Transverse colon (tissue), 4 donors: ENCODE measurements around the gene DBX2. TPM values are rescaled to one million over a fixed set of nuclear protein-coding genes. Genes with fewer than 3 reads are reported as not detected.
"Not testable (repeated sequence)": the region's sequence is repeated elsewhere in the genome, so short reads cannot be mapped to it uniquely, and the experiment has no call there.

Experiments used
- DNase-seq: peaks from one replicate; pipeline ENCODE4 v3.0.0-alpha.2; 2019
- H3K27ac ChIP-seq, 4 donors: fragments of 200-600 bp; sonication (generic); 2 replicates each; pipeline ENCODE4 v1.5.1; 2016 to 2018; ENCODE audit warnings: inconsistent platforms in 4 of 4
- H3K27me3 ChIP-seq: fragments of 200-600 bp; sonication (generic); 2 replicates; pipeline ENCODE4 v1.5.1; 2017; ENCODE audit warnings: inconsistent platforms
- H3K36me3 ChIP-seq, 4 donors: fragments of 200-600 bp; sonication (generic); 2 replicates each; pipeline ENCODE4 v1.5.1; 2017 to 2019; ENCODE audit warnings: inconsistent platforms in 4 of 4
- H3K4me1 ChIP-seq, 4 donors: fragments of 200-600 bp; sonication (generic); 2 replicates each; pipeline ENCODE4 v1.5.1; 2017 to 2020; ENCODE audit warnings: inconsistent platforms in 4 of 4
- H3K4me3 ChIP-seq, 4 donors: fragments of 200-600 bp; sonication (generic); 1 replicate in 1 of 4; 2 replicates in 3 of 4; pipeline versions ENCODE4 v1.5.1 to v1.6.1; 2017 to 2019; ENCODE audit warnings: inconsistent platforms in 4 of 4
- H3K9me3 ChIP-seq, 2 donors: fragments of 200-600 bp; sonication (generic); 2 replicates each; pipeline ENCODE4 v1.5.1; 2017 to 2019; ENCODE audit warnings: inconsistent platforms in 2 of 2
- EP300 ChIP-seq: sonication (generic); formaldehyde crosslinking; IDR thresholded peaks from one replicate; pipeline ENCODE4 v1.6.1; 2017; ENCODE audit warnings: antibody characterized with exemption, low read depth
- POLR2A ChIP-seq: fragments of 450-650 bp; IDR thresholded peaks from one replicate; pipeline ENCODE4 v1.6.1; 2016; ENCODE audit warnings: antibody characterized with exemption, mild to moderate bottlenecking, moderate library complexity
- POLR2AphosphoS5 ChIP-seq, 3 donors: sonication (generic); formaldehyde crosslinking; IDR thresholded peaks; one replicate each; pipeline ENCODE4 v1.6.1; 2016; ENCODE audit warnings: antibody characterized with exemption in 3 of 3
- WGBS, 2 donors: methylation state at CpG; one replicate each; pipeline ENCODE4 v1.1.5; 2018; ENCODE audit warnings: low coverage in 1 of 2; 5-methylcytosine and 5-hydroxymethylcytosine counted together
- in situ Hi-C, 4 donors: fragments of 200-750 bp; cut with MboI; loops; one replicate each; pipeline versions ENCODE4 v1.15.0 to v1.15.1; 2017; ENCODE audit warnings: low sequenced_read_pairs in 3 of 4, low pct_ligation_motif_present in 1 of 4, low pct_unique_long_range_greater_than_20kb in 1 of 4
- intact Hi-C: fragments of 100-400 bp; cut with DNase I; formaldehyde crosslinking; loops from one replicate; pipeline ENCODE4 v1.15.1; 2023; ENCODE audit warnings: low total_unique reads
- total RNA-seq, 4 donors: library from RNA; depleted of rRNA; stranded (reverse); fragments of >200 nt; gene quantifications; one replicate each; pipeline ENCODE4 v1.1.0, GENCODE V29; 2016
- TF ChIP-seq, protein P1 (sequence below), 5 experiments: fragments of 200-600 bp in 3 of 5; fragments of 450-650 bp in 2 of 5; sonication (generic) in 3 of 5; IDR thresholded peaks; 1 replicate in 2 of 5; 2 replicates in 3 of 5; pipeline ENCODE4 v1.5.1; 2016 to 2017; ENCODE audit warnings: antibody characterized with exemption in 5 of 5, inconsistent platforms in 3 of 5, mild to moderate bottlenecking in 2 of 5, moderate library complexity in 1 of 5

The DBX2 gene
- total RNA-seq, 4 donors from 2014 or later = 0.14 TPM; not detected in 3

- H3K27ac ChIP-seq = no peak overlapping the region
- TF ChIP-seq EP300 (no peak), POLR2A (no peak), POLR2AphosphoS5 (IDR thresholded peaks at IDR 0.05) (no peak)
- TF ChIP-seq, protein P1, sequence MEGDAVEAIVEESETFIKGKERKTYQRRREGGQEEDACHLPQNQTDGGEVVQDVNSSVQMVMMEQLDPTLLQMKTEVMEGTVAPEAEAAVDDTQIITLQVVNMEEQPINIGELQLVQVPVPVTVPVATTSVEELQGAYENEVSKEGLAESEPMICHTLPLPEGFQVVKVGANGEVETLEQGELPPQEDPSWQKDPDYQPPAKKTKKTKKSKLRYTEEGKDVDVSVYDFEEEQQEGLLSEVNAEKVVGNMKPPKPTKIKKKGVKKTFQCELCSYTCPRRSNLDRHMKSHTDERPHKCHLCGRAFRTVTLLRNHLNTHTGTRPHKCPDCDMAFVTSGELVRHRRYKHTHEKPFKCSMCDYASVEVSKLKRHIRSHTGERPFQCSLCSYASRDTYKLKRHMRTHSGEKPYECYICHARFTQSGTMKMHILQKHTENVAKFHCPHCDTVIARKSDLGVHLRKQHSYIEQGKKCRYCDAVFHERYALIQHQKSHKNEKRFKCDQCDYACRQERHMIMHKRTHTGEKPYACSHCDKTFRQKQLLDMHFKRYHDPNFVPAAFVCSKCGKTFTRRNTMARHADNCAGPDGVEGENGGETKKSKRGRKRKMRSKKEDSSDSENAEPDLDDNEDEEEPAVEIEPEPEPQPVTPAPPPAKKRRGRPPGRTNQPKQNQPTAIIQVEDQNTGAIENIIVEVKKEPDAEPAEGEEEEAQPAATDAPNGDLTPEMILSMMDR (IDR thresholded peaks at IDR 0.05) = no peak
- no peaks in the 10 kb centered on the region for H3K4me1 ChIP-seq
- H3K36me3 ChIP-seq = no peaks in the 10 kb centered on the region
- in situ Hi-C loops = no loop called here
- H3K9me3 ChIP-seq = no peaks in the 10 kb centered on the region
- H3K4me3 ChIP-seq = no peak overlapping the region
- no peak for DNase-seq
- intact Hi-C loops = loop anchor here (5.0 kb wide), 1 partner anchor 211 kb away; no protein-coding TSS in a partner anchor
- no peaks in the 10 kb centered on the region for H3K27me3 ChIP-seq
Observed at GRCh38 chr12:45008211-45008610, 42.7 kb downstream of the DBX2 start.

GRCh38 chr12:44999355-44999754 is 51.5 kb downstream of the DBX2 start:
- H3K27me3 ChIP-seq = no peaks in the 10 kb centered on the region
- DNase-seq = no peak
- no peaks in the 10 kb centered on the region for H3K36me3 ChIP-seq
- no peak overlapping the region for H3K4me3 ChIP-seq
- H3K4me1 ChIP-seq = no peaks in the 10 kb centered on the region
- TF ChIP-seq, protein P1 (IDR thresholded peaks at IDR 0.05) = no peak
- TF ChIP-seq POLR2A = no peak
- TF ChIP-seq POLR2AphosphoS5 (IDR thresholded peaks at IDR 0.05) = no peak
- TF ChIP-seq EP300 = no peak
- in situ Hi-C loops (no loop called here), intact Hi-C loops (no loop called here)
- H3K27ac ChIP-seq = no peak overlapping the region
- H3K9me3 ChIP-seq = no peaks in the 10 kb centered on the region

DNA sequence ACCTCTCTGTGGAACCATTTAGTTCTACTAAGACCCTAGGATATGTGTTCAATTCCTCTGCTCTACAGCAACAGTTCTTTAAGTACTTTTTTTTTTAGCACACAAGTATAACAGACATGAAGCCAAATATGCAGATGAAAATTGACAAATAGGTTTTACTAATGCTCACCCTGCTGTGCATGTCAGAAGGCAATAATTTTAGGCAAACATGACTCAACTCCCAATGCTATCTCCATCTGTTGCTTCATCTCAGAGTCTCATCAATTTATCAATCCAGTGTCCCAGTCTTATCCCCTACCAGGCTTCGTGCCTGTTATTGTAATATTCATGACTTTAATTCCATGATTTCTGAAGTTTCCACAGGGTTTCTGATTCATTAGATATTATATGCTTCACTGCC is 57.7 kb downstream of the DBX2 start:
- no peaks in the 10 kb centered on the region for H3K4me1 ChIP-seq
- H3K27ac ChIP-seq = no peak overlapping the region
- H3K36me3 ChIP-seq = no peaks in the 10 kb centered on the region
- WGBS, 2 donors = 30 to 62% methylated on average over 1 of the region's 1 CpG
- no peaks in the 10 kb centered on the region for H3K9me3 ChIP-seq
- TF ChIP-seq POLR2AphosphoS5 (IDR thresholded peaks at IDR 0.05) (no peak), EP300 (no peak), POLR2A (no peak)
- TF ChIP-seq, protein P1 (IDR thresholded peaks at IDR 0.05) = no peak
- in situ Hi-C loops (no loop called here), intact Hi-C loops (no loop called here)
- H3K4me3 ChIP-seq = no peak overlapping the region
- DNase-seq = no peak
- no peaks in the 10 kb centered on the region for H3K27me3 ChIP-seq

DNA sequence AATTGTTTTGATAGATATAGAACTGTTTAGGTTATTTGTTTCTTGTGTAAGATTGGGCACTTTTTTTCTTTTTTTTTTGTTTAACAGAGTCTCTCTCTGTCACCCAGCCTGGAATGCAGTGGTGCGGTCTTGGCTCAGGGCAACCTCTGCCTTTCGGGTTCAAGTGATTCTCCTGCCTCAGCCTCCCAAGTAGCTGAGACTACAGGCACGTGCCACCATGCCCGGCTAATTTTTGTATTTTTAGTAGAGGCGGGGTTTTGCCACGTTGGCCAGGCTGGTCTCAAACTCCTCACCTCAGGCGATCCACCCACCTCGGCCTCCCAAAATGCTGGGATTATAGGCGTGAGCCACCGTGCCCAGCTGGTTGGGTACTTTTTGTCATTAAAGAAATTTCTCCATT is 66.0 kb downstream of the DBX2 start:
- H3K27me3 ChIP-seq, intact Hi-C loops, H3K9me3 ChIP-seq, DNase-seq, H3K36me3 ChIP-seq, H3K4me3 ChIP-seq, in situ Hi-C loops, H3K27ac ChIP-seq, H3K4me1 ChIP-seq: not testable (repeated sequence)
- 75 to 92% methylated on average over 2 to 10 of the region's 10 CpGs for WGBS, 2 donors

DNA sequence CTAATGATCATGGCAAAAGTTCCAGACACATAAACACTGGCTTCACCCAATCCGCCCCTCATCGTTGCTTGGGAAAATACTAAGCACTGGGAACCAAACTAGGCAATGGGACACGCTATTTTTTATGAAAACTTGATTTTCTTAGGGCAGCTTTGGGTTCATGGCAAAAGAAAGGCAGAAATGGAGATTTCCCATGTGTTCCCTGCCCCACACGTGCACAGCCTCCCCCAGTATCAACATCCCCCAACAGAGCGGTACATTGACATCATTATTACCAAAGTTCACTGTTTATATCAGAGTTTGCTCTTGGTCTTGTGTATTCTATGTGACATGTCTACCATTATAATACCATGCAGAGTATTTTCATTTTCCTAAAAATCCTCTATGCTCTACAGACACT is 71.0 kb downstream of the DBX2 start:
- in situ Hi-C loops = no loop called here

More for the DNA sequence above, 71.0 kb downstream of the DBX2 start:
- H3K4me3 ChIP-seq = no peak overlapping the region
- TF ChIP-seq, protein P1 (IDR thresholded peaks at IDR 0.05) = no peak
- TF ChIP-seq EP300 (no peak), POLR2A (no peak), POLR2AphosphoS5 (IDR thresholded peaks at IDR 0.05) (no peak)
- H3K4me1 ChIP-seq = no peaks in the 10 kb centered on the region
- no peak for DNase-seq
- no peaks in the 10 kb centered on the region for H3K36me3 ChIP-seq
- intact Hi-C loops = no loop called here
- H3K9me3 ChIP-seq = no peaks in the 10 kb centered on the region
- 72 to 73% methylated on average over 4 to 5 of the region's 5 CpGs for WGBS, 2 donors
- H3K27ac ChIP-seq = no peak overlapping the region
- no peaks in the 10 kb centered on the region for H3K27me3 ChIP-seq
